NK-92 treated with Interleukin-12 subunit alpha and Interleukin-12 subunit beta, amount 100 ng/mL, for 24 hours (cell line): Measurements from ENCODE around the gene KDM2A.
"Not testable (repeated sequence)": the region's sequence is repeated elsewhere in the genome, so short reads cannot be mapped to it uniquely, and the experiment has no call there.

Experiments
- DNase-seq: peaks from one replicate; lab custom pipeline; 2025; lab: John Stamatoyannopoulos, UW

The KDM2A gene

DNA sequence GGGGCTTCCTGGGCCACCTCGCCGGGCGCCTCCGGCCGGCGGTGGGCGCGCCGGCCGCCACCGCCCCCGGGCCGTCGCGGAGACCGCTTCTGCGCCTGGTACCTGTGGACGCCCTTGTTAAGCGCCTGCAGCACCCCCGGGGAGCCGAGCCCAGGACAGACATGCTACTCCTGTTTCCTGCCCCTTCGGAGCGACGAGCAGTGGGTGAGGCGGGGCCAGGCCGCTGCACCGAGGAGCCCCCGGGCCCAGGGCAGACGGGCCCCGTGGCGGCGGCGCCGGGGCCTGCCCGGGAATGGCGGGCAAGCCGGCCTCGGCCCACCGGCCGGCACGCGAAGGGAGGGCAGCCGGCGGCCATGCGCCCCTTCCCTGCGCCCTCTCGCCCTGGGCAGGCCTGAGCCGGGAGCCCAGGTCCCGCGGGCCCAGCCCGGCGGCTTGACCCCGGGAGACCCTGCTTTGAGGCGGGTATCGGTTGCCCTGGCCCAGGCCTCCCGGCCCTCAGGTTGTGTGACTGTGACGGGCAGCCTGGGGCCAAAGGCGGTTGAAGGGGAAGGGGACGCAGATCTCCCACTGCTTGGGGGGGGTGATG lies 789 bp upstream of the KDM2A start:
- DNase-seq = no peak

DNA sequence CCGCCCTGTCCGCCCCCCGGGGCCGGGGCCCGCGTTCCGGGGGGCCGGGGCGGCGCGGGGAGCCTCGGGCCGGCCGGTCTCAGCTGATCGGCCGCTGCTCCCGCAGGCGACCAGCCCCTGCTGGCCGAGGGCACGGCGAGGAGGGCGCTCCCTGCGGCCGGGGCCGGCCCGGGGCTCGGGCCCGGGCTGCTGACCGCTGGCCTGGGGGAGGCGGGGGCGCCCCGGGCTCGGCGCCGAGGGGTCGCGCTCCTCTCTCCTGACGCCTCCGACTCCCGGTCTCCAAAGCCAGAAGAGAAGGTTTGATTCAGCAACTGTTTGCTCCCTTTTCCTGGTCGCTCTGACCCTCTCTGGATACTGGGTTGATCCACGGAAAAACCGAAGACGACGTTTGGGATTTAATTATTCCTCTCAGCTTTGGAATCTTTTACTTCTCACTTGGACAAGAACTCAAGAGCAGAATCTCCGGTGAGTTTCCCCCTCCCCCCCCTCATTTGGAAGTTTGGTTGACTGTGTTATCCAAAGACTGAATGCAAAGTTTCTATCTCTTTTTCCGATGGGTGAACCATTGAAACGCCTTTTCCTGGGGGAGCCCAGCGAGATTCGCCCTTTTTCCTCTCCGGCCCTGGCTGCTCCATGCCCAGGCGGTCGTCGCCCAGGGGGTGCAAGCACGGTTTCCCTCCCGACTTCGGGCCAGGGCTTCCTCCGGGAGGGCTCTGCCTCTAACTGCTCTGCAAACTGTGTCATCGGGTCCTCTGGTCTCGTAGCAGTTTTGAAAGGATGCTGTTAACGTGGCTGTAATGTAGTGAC lies 725 bp downstream of the KDM2A start:
- peak; percentile 24 for DNase-seq

DNA sequence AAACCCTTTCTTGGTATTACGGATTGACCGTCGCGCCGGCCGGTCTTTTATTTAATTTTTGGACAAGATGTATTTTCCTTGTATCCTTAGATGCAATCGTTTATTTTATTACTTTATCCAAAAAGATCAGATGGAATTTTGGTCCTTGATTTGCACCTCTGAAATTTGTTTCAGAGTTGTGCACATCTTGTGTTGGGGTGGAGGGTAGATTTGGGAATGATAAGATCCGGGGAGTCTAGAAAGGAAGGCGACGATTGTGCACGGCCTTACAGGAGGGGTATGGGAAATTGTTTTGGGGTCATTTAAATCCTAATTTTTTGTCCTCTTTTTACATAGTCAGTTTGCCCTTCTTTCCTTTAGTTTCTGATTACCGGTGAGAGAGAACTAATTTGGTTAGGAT lies 1.4 kb downstream of the KDM2A start:
- DNase-seq = no peak

DNA sequence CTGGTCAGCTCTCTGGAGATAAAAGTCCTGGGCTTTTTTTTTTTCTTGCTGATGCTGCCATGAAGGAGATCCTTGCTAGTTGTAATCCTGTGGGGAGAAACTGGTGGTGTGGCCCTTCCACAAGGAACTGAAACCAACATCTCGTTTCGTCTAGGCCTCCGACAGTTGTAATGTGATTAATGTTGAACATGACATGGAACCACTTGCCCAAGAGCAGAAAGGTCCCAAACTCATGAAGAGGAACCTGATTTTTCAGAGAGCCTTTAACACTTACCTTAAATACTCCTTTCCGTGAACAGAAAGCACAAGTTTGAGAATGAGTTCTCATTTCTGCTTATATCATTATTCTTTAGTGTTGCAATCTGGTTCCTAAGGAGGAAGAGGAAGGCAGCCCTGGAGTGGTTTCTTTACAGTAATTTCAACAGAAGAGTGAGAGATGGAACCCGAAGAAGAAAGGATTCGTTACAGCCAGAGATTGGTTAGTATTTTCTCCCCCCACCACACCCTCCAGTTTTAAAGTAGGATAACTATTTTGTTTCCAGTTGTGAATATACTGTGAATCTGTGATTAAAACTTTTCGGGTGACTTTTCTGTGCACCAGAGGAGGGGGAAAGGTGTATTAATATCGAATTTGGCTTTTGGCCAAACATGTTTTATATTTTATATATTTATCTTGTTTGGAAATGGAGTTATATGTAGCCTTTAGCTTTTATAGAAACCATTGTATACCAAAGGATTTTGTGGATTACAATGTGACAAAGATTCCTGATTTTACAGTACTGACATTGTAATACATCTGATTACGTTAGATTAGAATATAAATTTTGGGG lies 2.0 kb downstream of the KDM2A start:
- DNase-seq = no peak

DNA sequence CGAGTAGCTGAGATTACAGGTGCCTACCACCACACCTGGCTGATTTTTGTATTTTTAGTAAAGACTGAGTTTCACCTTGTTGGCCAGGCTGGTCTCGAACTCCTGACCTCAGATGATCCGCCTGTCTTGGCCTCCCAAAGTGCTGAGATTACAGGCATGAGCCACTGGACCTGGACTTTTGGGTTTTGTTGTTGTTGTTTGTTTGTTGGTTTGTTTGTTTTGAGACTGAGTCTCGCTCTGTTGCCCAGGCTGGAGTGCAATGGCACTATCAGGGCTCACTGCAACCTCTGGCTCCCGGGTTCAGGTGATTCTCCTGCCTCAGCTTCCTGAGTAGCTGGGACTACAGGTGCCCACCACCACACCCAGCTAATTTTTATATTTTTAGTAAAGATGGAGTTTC lies 4.7 kb downstream of the KDM2A start:
- DNase-seq = not testable (repeated sequence)

DNA sequence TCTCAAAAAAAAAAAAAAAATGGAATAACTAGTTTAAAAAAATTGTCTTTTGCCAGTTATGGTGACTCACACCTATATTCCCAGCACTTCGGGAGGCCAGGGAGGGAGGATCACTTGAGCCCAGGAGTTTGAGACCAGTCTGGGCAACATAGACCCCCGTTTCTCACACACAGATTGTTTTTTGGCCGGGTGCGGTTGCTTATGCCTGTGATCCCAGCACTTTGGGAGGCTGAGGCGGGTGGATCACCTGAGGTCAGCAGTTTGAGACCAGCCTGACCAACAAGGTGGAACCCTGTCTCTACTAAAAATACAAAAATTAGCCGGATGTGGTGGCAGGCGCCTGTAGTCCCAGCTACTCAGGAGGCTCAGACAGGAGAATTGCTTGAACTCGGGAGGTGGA lies 7.2 kb downstream of the KDM2A start:
- not testable (repeated sequence) for DNase-seq

DNA sequence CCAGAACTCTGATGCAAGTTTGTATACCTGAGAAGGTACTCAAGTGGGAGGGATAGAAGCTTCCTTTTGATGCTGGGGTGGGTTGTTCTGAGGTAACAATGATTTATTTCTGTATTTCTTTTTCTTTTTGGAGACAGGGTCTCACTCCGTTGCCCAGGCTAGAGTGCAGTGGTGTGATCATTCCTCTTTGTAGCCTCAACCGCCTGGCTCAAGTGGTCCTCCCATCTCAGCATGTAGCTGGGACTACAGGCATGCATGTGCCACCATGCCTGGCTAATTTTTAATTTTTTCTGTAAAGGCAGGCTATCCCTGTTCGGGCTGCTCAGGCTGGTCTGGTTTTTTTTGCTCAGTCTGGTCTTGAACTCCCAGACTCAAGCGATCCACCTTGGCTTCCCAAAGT lies 7.9 kb downstream of the KDM2A start:
- no peak for DNase-seq

DNA sequence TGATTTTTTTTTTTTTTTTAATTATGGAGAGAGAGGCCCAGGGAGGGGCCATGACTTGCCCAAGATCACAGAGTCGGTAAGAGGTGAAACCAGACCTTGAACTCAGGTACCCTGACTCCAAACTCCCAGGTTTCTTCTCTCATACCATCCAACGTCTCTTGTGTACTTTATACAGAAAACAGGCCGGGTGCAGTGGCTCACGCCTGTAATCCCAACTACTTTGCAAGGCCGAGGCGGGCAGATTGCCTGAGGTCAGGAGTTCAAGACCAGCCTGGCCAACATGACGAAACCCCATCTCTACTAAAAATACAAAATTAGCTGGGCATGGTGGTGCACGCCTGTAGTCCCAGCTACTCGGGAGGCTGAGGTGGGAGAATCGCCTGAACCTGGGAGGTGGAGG lies 11.8 kb downstream of the KDM2A start:
- not testable (repeated sequence) for DNase-seq

DNA sequence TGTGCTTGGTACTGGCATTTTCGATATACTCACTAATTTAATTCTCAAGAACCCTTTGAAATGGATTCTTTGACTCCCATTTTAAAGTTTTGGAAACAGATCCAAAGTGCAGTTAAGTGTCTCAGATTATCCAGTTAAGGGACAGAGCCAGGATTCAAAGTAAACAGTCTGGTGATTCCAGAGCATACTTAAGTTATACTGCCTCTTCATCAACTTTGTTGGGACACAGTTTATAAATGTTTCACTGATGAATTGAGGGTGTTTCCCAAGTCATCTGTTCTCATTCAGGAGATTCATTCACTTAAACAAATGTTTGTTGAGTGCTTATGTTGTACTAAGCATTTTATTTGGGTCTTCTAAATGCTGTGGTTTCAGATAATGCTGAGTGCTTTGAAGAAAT lies 17.1 kb downstream of the KDM2A start:
- DNase-seq = no peak

DNA sequence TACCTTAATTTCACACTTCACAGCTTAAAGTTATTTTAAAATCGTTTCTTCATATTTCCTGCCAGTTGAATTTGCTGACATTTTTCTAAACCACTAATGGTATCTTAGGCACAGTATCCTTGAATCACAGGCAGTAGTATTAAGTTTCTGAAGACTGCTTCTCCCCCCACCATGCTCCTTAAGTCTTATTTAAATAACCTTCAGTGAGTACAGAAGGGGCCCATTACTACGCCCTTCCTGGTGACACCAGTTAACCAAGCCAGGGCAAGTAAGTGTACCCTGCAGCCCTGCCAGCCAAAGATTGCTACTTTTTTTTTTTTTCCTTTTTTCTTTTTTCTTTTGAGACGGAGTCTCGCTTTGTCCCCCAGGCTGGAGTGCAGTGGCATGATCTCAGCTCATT lies 19.9 kb downstream of the KDM2A start:
- no peak for DNase-seq

DNA sequence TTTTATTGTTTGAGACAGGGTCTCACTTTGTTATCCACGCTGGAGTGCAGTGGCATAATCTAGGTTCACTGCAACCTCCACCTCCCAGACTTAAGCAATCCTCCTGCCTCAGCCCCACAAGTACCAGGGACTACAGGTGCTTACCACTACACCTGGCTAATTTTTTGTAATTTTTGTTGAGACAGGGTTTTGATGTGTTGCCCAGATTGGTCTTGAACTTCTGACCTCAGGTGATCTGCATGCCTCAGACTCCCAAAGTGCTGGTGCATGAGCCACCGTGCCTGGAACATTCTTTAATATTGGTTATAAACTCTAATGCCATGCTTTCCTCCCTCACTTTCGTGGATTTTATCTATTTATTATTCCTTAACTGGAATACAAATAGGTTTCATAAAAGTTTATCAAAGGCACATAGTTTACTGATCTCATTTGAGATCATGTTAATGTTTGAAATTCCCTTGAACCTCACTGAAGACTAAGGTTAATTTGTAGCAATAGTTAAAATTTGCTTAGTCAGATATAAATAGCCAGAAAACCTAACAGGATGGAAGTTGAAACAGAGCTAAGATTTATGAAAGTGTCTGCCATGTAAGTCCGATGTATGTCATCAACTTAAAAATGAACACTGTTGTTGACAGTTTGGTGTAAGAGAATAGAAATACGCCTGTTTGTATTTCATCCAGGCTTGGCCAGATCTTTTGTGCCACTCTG lies 27.6 kb downstream of the KDM2A start:
- no peak for DNase-seq

DNA sequence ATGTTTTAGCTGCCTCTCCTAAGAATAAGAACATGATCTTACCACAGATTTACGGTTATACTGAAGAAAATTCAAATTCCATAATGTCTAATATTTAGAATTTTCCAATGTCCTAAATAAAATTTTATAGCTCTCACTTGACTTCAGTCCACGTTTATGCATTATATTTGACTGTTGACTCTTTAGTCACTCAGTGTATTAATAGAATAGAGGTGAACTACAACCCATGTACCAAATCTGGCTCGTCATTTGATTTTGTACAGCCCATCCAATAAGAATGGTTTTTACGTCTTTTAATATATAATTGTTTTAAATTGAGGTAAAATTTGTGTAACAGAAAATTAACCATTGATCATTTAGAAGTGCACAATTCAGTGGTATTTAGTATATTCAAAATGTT lies 34.9 kb downstream of the KDM2A start:
- no peak for DNase-seq

DNA sequence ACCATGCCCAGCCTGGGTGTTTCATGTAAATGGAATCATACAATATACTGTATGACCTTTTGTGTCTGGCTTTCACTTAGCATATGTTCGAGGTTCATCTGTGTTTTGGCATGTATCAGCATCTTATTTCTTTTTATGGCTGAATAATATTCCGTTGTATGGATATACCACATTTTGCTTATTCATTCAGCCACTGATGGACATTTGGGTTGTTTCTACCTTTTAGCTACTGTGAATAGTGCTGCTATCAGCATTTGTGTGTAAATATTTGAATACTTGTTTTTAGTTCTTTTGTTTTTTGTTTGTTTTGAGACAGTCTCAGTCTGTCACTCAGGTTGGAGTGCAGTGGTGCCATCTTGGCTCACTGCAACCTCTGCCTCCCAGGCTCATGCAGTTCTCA lies 35.7 kb downstream of the KDM2A start:
- DNase-seq = no peak

DNA sequence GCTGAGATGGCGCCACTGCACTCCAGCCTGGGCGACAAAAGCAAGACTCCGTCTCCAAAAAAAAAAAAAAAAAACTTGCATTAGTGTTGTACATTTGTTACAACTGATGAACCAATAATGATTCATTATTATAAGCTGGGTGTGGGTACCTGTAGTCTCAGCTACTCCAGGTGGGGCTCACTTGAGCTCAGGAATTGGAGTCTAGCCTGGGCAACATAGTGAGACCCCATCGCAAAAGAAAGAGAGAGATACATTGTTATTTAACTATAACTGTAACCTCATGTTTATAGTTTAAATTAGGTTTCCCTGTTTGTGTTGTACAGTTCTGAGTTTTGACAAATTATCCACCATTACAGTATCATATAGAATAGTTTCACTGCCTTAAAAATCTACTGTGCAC lies 38.6 kb downstream of the KDM2A start:
- DNase-seq = no peak

DNA sequence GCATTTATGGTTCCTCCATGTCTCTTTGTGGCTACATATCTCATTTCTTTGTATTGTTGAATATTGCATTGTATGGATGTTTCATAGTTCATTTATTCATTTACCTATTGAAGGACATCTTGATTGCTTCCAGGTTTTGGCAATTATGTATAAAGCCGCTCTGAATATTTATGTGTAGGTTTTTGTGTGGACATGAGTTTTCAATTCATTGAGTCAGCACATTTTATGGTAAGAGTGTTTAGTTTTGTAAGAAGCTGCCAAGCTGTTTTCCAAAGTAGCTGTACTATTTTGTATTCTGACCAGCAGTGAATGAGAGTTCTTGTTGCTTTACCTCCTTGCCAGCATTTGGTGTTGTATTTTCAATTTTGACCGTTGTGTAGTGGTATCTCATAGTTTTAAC lies 39.2 kb downstream of the KDM2A start:
- no peak for DNase-seq

DNA sequence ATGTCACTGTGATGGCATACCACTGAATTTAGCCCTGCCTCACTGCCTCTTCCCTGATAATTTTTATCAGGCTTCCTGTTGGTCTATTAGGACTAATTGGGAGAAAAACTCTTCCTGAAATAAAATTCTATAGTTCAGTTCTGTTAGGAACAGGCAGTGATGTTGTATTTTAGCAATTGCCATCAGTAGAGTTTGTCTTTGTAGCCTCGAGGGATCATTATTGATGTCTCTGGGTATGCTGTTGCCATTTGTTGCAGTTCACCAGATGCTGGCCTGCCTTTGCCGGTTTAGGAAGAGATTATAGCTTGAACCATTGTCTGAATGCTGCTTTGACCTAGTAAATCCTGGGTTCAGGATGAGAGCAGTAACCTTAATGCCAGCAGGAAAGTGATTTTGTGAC lies 41.0 kb downstream of the KDM2A start:
- no peak for DNase-seq

DNA sequence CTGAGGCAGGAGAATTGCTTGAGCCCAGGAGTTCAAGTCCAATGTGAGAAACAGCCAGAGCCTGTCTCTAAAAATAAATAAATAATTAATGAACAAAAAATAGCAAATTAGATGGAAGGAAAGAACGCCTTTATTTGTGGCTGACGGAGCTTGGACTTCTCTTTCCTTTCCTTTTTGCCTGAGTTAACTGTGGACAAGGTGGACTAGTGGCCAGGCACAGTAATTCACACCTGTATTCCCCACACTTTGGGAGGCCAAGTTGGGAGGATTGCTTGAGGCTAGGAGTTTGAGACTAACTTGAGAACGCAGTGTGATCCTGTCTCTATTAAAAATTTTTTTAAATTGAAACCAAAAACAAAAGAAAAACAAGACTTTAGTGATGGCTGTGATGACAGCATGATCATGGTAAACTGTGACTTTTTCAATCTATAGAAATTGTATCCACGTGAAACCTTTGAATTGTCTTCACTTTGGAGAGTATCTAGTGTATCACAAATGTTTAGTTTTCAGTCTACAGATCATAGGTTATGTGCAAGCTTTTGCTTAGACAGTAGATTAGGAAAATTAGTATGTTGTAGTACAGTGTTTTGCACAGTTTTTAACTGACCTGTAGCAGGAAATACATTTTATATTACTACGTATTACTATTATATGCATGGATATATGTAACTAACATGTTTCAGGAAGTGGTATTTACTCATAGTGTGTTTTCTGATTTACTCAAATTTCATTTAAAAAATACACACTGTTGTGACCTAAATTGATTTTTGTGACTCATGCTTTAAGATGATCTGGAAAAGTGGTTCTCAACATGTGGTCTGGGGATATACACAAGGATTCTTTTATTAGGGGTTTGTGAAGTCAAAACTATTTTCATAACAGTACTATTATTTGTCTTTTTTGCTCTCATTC lies 42.1 kb downstream of the KDM2A start:
- no peak for DNase-seq

DNA sequence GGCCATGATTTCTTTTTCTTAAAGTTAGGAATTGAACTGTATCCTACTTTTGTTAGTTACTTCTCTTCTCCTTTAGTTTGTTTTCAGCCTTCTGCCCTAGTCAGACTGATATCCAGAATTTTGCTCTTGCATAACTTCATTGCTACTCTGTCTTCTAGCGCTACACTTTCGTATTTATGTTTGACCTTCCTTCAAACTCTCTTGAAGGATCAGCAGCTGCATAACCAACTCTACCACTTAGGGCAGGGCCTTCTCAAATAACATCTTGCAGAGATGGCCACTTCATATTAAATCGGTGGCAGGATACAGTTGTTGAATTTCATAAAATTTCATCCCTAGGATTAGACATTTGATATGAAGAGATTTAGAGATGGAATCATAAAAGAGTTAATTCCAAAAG lies 43.9 kb downstream of the KDM2A start:
- no peak for DNase-seq

DNA sequence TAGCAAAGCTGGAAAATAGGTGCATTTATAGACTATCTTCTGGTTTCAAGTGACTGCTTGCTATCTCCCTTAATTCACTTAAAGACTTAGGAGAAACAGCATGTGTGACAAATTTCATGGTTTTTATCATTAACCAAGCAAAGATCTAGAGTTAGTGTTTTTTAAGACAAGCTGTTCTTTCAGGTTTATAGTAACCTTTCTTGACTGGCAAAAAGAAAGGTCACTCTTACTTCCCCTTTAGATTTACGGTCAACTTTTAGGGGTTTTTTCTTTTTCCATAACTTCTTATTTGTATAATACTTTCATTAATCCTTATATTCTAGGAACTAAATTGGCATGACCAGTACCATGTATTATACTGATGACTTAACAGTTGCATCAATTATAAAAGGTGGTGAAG lies 46.6 kb downstream of the KDM2A start:
- no peak for DNase-seq

DNA sequence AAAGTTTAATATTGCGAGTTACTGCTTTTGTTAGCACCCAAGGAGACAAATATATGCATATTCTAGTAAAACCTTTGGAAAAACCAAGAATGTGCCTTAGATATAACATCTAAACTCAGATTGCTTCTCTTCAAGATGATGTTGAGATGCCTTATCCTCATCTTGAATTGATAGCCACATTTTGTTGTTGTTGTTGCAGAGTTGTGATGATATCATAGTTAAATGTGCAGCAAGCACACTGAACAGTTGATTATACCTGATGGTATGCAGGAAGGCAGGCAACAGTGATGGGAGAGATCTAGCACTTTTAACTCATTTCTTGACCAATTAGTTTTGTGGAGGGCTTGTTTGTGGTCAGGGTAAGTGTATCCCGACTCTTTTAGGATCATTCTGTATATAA lies 48.0 kb downstream of the KDM2A start:
- DNase-seq = no peak

DNA sequence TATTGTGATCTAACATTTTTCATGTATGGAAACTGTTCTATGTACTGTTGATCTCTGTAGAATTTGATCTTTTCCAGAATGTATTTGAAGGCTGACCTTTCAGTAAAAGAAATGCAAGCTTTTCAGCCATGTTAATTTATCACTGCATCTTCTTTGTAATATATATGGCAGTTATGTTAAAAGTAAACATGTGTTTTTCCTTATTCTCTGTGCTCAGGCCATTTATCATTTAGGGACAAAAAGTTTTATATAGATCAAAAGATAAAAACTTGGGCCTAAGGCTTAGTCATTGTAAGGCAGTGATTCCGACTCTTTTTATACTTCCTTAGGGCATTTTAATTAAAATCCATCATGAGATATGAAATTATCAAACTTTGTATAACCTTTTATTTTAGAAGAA lies 48.7 kb downstream of the KDM2A start:
- DNase-seq = no peak
